Neural progenitor cell (in vitro differentiated cells): Measurements from ENCODE around the gene IGF2.

ENCODE experiments used
- CTCF ChIP-seq: fragments of 200-600 bp; sonication (generic); IDR thresholded peaks from 2 replicates; pipeline ENCODE4 v1.5.1; 2017; ENCODE audit warnings: antibody characterized with exemption, mild to moderate bottlenecking
- EZH2 ChIP-seq: fragments of 200-600 bp; sonication (generic); IDR thresholded peaks from 2 replicates; pipeline ENCODE4 v1.6.1; 2017; ENCODE audit warnings: antibody characterized with exemption, mild to moderate bottlenecking, moderate library complexity

- TF ChIP-seq CTCF (no peak), EZH2 (no peak)
These were observed 20.5 kb downstream of the IGF2 start for GRCh38 chr11:2118677-2119076.
